Activated T-helper 1 cell treated with anti-CD3 and anti-CD28 coated beads, Interleukin-2, amount 50 U/mL, for 16 hours (primary cell): ENCODE results near the gene YES1.
"Not testable (repeated sequence)": the region's sequence is repeated elsewhere in the genome, so short reads cannot be mapped to it uniquely, and the experiment has no call there.

Experiments
- DNase-seq, 2 donors: peaks; one replicate each; pipeline ENCODE4 v3.0.0-alpha.2; 2020; ENCODE audit warnings: low read depth in 1 of 2, low spot score in 1 of 2

YES1 gene

DNA sequence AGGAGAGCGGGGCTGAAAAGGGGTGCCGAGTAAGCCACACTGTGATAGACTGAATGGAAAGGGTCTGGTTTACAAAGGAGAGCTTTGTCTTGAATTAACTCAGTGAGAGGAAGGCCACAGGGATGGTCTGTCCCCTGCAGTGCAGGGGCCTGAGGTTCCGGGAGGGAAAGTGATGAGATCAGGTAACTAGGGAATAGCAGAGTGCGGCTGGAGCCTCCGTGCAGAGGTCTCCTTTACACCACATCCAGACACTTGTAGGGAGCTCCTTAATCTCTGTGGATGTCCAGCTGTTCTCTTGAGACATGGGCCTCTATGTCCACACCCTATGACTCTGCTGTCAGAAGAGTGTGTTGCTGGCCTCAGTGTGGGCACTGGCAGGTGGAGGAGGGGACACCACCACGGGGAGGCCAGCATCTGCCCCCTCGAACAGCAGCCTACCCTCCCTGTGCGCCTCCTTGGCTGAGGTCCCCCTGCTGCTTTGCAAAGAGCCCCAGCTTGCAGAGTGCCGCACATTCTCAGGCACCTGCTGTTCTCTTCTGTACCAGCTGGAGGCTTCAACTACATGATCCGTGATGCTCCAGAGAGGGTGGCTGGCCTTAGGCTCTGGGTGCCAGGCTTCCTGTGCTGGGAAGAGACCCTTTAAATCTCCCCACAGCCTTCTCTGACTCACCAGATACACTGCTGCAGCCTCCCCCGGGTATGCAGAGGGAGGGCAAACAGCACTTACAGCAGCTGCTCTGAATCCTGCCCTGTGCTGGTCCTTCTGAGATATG, 125.5 kb downstream of the YES1 start:
- no peak for DNase-seq

- no peak for DNase-seq
Observed at GRCh38 chr18:685438-685837, 126.6 kb downstream of the YES1 start.

GRCh38 chr18:683531-683930, 128.5 kb downstream of the YES1 start:
- no peak for DNase-seq

DNA sequence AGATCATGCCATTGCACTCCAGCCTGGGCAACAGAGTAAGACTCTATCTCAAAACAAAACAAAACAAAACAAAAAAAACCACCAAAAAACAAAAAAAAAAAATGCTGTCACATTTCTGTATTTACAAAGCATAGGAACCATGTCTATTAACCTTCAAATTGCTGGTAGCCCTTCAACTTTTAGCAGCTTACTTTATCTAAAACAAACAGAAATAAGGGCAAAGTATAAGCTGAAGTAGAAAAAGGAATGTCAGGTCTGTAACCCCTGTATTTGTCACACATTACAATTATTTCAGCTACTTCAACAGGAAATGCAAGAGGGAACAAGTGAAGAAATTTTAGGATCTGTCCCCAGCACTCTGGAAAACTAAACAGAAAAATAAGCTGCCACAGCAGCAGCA, 129.2 kb downstream of the YES1 start:
- no peak for DNase-seq

DNA sequence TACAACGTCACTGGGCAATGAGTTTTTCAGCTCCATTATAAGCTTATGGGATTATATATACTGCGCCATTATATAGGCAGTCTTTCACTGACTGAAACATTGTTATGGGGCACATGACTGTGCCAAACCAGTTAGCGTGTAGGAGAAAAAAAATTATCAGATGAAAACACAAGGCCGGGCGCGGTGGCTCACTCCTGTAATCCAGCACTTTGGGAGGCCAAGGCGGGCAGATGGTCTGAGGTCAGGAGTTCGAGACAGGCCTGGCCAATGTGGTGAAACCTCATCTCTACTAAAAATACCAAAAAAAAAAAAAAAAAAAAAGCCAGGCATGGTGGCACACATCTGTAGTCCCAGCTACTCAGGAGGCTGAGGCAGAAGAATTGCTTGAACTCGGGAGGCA, 129.6 kb downstream of the YES1 start:
- not testable (repeated sequence) for DNase-seq

GRCh38 chr18:681985-682384, 130.1 kb downstream of the YES1 start:
- no peak for DNase-seq

GRCh38 chr18:680392-680791, 131.7 kb downstream of the YES1 start:
- DNase-seq, result no peak

GRCh38 chr18:679516-679915, 132.5 kb downstream of the YES1 start:
- no peak for DNase-seq

GRCh38 chr18:678482-679182, 133.4 kb downstream of the YES1 start:
- DNase-seq, result no peak

GRCh38 chr18:677951-678381, 134.1 kb downstream of the YES1 start:
- no peak for DNase-seq

DNA sequence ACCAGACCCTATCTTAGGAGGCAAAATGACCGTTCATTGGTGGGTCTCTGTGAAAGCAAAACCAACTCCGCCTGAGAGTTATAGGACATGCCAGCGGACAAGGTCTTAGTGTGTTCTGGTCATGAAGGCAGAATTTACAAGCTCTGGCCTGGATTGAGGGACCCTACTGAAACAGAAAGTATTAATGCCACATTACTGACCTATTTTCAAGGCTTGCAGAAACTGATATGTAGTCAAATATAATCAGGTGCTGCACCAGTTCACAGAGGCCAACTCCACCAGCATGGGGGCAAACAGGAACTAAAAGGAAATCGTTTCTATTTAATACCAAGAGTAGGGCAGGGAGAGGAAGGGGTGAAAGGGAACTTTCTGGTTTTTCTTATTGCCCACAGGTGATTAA, 134.9 kb downstream of the YES1 start:
- DNase-seq, result no peak

DNA sequence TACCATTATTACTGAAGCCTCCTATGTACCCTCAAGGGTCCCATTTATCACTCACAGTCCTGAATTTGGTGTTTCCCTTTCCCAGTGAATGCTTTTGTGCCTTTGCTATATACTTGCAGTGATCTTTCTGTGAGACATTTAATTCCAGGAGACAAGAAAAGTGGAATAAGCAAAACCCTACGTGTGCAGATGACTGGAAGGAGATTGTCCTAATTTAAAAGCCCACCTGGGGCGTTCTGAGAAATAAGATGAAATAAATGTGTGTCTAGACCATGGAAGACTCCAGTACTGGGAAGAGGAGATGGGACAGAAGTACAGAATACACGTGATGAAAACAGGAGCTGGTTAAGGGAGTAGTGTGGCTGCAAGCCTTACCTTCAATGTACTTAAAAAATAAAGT, 135.3 kb downstream of the YES1 start:
- DNase-seq, result no peak

DNA sequence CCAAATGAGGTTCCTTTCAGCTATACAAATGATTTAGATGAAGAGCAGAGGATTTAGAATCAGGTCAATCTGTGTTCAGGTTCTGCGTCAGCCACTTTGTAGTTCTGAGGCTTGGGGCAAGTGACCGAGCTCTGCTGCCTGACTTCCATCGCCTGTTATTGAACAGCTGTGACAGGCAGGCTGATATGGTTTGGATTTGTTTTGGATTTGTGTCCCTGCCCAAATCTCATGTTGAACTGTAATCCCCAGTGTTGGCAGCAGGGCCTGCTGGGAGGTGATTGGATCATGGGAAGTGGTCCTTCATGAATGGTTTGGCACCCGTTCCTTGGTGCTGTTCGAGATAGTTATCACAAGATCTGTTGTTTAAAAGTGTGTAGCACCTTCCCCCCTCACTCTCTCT, 136.0 kb downstream of the YES1 start:
- DNase-seq, result no peak

- DNase-seq, result no peak
Observed at GRCh38 chr18:675307-675706, 136.7 kb downstream of the YES1 start.

GRCh38 chr18:673769-674168, 138.3 kb downstream of the YES1 start:
- no peak for DNase-seq

GRCh38 chr18:673317-673716, 138.7 kb downstream of the YES1 start:
- DNase-seq, result no peak
